HL-60 (cell line): ENCODE results near the gene CRTC1.

Experiments used
- DNase-seq, 2 experiments: peaks; one replicate each; pipeline ENCODE4 v3.0.0-alpha.2; 2010 to 2020; ENCODE audit warnings: low read depth in 1 of 2, low spot score in 1 of 2
- H3K27ac ChIP-seq: fragments of 250-450 bp; sonication (Bioruptor Pico); replicated peaks from 2 replicates; pipeline ENCODE4 v1.5.1; 2020; ENCODE audit warnings: mild to moderate bottlenecking, moderate library complexity
- H3K27me3 ChIP-seq: fragments of 250-450 bp; sonication (Bioruptor Pico); 2 replicates; pipeline ENCODE4 v1.5.1; 2021; ENCODE audit warnings: mild to moderate bottlenecking, moderate library complexity; ENCODE audit not compliant: insufficient read depth, poor library complexity, severe bottlenecking
- H3K4me3 ChIP-seq: replicated peaks from 2 replicates; pipeline ENCODE4 v1.5.1; 2011; ENCODE audit warnings: mild to moderate bottlenecking, control low read depth, low read length; ENCODE audit not compliant: insufficient read depth
- GABPA ChIP-seq: IDR thresholded peaks from 2 replicates; pipeline ENCODE4 v1.6.1; 2012; ENCODE audit warnings: low read depth
- POLR2AphosphoS5 ChIP-seq: IDR thresholded peaks from 2 replicates; pipeline ENCODE4 v1.6.1; 2012; ENCODE audit warnings: low read depth
- SPI1 ChIP-seq: IDR thresholded peaks from 2 replicates; pipeline ENCODE4 v1.6.1; 2012; ENCODE audit warnings: low read depth, mild to moderate bottlenecking, borderline replicate concordance
- TF ChIP-seq, protein P1 (sequence below): IDR thresholded peaks from one replicate; pipeline ENCODE4 v1.5.1; 2011; ENCODE audit warnings: low read length, control low read depth, inconsistent platforms; ENCODE audit not compliant: insufficient read depth
- TF ChIP-seq, protein P2 (sequence below): IDR thresholded peaks from 2 replicates; pipeline ENCODE4 v1.6.1; 2012; ENCODE audit warnings: low read depth; ENCODE audit not compliant: insufficient replicate concordance

CRTC1 gene

DNA sequence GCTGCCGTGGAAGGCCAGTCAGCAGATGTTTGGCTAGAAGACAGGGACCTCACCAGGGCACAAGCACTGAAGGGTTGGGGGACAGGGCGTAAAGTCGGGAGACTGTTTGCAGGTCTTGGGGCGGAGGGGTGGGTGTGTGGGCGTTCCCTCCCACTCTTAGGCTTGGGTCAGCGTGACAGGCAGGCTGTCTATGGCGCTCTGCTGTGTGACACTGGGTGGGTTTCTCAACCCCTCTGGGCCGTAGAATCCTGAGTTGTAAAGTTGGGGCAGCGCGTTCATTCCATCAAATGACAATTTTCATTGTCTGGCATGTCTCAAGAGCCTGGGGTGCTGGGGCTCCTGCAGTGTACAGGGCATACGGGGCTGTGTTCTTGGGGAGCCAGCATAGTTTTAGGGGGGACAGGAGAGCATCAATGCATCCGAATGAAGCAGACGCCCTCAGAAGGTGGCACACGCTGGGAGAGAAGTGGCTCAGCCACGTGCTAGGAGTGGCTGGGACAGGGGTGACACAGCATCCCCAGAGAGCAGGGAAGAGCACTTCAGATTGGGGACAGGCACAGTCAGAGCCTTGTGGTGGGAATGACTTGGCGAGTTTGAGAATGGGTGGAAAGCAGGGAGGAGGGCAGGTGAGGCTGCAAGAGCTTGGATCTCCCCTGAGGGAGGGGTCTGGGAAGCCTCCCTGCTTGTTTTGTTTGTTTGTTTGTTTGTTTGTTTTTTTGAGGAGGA lies 4.4 kb downstream of the CRTC1 start:
- no peak overlapping the region for H3K4me3 ChIP-seq
- H3K27me3 ChIP-seq, result no peaks in the 10 kb centered on the region
- H3K27ac ChIP-seq, result no peak overlapping the region
- no peak for TF ChIP-seq GABPA
- TF ChIP-seq, protein P1, sequence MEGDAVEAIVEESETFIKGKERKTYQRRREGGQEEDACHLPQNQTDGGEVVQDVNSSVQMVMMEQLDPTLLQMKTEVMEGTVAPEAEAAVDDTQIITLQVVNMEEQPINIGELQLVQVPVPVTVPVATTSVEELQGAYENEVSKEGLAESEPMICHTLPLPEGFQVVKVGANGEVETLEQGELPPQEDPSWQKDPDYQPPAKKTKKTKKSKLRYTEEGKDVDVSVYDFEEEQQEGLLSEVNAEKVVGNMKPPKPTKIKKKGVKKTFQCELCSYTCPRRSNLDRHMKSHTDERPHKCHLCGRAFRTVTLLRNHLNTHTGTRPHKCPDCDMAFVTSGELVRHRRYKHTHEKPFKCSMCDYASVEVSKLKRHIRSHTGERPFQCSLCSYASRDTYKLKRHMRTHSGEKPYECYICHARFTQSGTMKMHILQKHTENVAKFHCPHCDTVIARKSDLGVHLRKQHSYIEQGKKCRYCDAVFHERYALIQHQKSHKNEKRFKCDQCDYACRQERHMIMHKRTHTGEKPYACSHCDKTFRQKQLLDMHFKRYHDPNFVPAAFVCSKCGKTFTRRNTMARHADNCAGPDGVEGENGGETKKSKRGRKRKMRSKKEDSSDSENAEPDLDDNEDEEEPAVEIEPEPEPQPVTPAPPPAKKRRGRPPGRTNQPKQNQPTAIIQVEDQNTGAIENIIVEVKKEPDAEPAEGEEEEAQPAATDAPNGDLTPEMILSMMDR, result no peak
- DNase-seq, result no peak

DNA sequence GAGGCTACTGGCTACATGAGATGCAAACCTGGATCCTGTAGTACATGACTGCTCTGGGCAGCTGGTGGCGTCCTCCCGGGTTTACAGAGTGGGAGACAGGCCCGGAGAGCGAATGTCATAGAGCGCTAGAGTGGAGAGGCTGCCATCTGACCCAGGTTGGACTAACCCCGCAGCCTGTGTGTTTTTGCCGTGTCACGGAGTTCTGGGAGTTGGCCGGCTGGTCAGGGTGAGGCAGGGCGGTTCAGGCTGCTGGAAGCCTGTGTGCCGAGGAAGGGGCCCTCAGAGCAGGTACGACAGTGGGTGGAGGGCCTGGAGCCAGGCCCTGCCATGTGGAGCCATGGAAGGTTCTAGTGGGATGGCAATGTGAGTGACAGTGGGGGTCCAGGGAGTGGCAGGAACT lies 12.5 kb downstream of the CRTC1 start:
- DNase-seq, result no peak
- TF ChIP-seq, protein P2, sequence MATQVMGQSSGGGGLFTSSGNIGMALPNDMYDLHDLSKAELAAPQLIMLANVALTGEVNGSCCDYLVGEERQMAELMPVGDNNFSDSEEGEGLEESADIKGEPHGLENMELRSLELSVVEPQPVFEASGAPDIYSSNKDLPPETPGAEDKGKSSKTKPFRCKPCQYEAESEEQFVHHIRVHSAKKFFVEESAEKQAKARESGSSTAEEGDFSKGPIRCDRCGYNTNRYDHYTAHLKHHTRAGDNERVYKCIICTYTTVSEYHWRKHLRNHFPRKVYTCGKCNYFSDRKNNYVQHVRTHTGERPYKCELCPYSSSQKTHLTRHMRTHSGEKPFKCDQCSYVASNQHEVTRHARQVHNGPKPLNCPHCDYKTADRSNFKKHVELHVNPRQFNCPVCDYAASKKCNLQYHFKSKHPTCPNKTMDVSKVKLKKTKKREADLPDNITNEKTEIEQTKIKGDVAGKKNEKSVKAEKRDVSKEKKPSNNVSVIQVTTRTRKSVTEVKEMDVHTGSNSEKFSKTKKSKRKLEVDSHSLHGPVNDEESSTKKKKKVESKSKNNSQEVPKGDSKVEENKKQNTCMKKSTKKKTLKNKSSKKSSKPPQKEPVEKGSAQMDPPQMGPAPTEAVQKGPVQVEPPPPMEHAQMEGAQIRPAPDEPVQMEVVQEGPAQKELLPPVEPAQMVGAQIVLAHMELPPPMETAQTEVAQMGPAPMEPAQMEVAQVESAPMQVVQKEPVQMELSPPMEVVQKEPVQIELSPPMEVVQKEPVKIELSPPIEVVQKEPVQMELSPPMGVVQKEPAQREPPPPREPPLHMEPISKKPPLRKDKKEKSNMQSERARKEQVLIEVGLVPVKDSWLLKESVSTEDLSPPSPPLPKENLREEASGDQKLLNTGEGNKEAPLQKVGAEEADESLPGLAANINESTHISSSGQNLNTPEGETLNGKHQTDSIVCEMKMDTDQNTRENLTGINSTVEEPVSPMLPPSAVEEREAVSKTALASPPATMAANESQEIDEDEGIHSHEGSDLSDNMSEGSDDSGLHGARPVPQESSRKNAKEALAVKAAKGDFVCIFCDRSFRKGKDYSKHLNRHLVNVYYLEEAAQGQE, result no peak
- no peak for TF ChIP-seq SPI1
- TF ChIP-seq GABPA, result no peak
- TF ChIP-seq, protein P1, result no peak
- TF ChIP-seq POLR2AphosphoS5, result no peak
- H3K27ac ChIP-seq, result no peak overlapping the region
- no peaks in the 10 kb centered on the region for H3K27me3 ChIP-seq
- no peak overlapping the region for H3K4me3 ChIP-seq

DNA sequence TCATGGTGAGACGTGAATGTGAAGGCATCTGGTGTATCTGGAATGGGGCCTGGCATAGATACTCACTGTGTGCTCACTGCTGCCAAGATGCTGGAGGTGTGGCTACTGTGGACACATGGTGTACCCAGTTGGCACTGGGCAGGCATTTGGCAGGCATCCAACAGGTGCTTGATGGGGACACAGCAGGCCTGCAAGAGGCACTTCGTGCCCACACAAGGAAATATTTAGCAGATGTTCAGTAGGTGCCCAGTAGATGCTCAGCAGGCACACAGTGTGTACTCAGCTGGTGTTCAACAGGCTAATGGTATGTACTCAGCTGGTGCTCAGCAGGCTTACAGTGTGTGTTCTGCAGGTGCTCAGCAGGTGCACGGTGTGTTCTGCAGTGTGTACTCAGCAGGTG lies 14.2 kb downstream of the CRTC1 start:
- Histone ChIP-seq H3K4me3 (no peak overlapping the region), H3K27ac (no peak overlapping the region), H3K27me3 (no peaks in the 10 kb centered on the region)
- no peak for TF ChIP-seq SPI1
- no peak for DNase-seq

DNA sequence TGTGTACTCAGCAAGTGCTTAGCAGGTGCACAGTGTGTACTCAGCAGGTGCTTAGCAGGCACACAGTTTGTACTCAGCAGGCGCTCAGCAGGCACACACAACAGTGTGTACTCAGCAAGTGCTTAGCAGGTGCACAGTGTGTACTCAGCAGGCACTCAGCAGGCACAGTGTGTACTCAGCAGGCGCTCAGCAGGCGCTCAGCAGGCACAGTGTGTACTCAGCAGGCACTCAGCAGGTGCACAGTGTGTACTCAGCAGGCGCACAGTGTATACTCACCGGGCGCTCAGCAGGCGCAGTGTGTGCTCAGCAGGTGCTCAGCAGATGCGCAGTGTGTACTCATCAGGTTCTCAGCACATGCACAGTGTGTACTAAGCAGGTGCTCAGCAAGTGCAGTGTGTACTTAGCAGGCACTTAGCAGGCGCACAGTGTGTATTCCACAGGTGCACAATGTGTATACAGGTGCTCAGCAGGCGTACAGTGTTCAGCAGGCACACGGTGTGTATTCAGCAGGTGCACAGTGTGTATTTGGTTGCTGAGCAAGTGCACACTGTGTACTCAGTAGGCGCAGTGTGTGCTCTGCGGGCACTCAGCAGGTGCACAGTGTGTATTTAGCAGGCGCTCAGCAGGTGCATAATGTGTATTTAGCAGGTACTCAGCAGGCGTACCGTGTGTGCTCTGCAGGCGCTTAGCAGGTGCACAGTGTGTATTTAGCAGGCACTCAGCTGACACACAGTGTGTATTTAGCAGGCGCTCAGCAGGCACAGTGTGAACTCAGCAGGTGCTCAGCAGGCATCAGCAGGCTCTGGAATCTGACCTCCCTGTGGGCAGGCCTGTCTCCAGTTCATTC lies 15.1 kb downstream of the CRTC1 start:
- Histone ChIP-seq H3K4me3 (no peak overlapping the region), H3K27me3 (no peaks in the 10 kb centered on the region), H3K27ac (no peak overlapping the region)
- TF ChIP-seq SPI1 (no peak), GABPA (no peak), POLR2AphosphoS5 (no peak)
- TF ChIP-seq, protein P1, result no peak
- TF ChIP-seq, protein P2, result no peak
- no peak for DNase-seq
